Panc1 (cell line): ENCODE results near the gene KRT6C. TPM values are rescaled to one million over a fixed set of nuclear protein-coding genes. Genes with fewer than 3 reads are reported as not detected.
A peak's percentile ranks its signal among the peaks of the same experiment; 100 is the strongest.

Experiments used
- ATAC-seq: fragments of 200-7000 bp; cut with Tn5 transposase; 2 replicates; pipeline ENCODE4 v1.9.1; 2020; ENCODE audit warnings: mild to moderate bottlenecking, moderate library complexity
- BruUV-seq: library from RNA; stranded (reverse); fragments of 400-500 nt; replicated peaks from 2 replicates; lab custom pipeline; 2021; lab: Mats Ljungman, UMichigan
- CTCF ChIA-PET: fragments of 300-600 bp; sonication (Branson Sonifier 250); formaldehyde crosslinking; loops from one replicate; lab custom pipeline; 2022; ENCODE audit warnings: antibody characterized with exemption; lab: Charles Lee
- POLR2A ChIA-PET: fragments of 300-600 bp; sonication (Branson Sonifier 250); formaldehyde crosslinking; loops from one replicate; lab custom pipeline; 2022; ENCODE audit warnings: antibody characterized with exemption; lab: Charles Lee
- DNase-seq: peaks from one replicate; pipeline ENCODE4 v3.0.0-alpha.2; 2010; ENCODE audit warnings: low read depth, low spot score
- H3K27ac ChIP-seq: 2 replicates; pipeline ENCODE4 v1.5.1; 2011; ENCODE audit warnings: mild to moderate bottlenecking, low read length, inconsistent platforms
- H3K27me3 ChIP-seq: fragments of 200-500 bp; sonication (Bioruptor generic); 2 replicates; pipeline ENCODE4 v1.6.0; 2014; ENCODE audit warnings: low read length, inconsistent platforms; ENCODE audit not compliant: control insufficient read depth, insufficient read depth
- H3K36me3 ChIP-seq: fragments of 200-500 bp; sonication (Bioruptor generic); 2 replicates; pipeline ENCODE4 v1.5.1; 2014; ENCODE audit warnings: inconsistent platforms, mild to moderate bottlenecking, low read length, moderate library complexity; ENCODE audit not compliant: control insufficient read depth, insufficient read depth
- H3K4me1 ChIP-seq: 2 replicates; pipeline ENCODE4 v1.5.1; 2011; ENCODE audit warnings: inconsistent platforms, mild to moderate bottlenecking, low read length, moderate library complexity; ENCODE audit not compliant: control insufficient read depth, insufficient read depth
- H3K4me3 ChIP-seq, 2 experiments: 2 replicates each; pipeline ENCODE4 v1.5.1; 2011 to 2012; ENCODE audit warnings: low read depth in 2 of 2, low read length in 2 of 2, mild to moderate bottlenecking in 2 of 2, inconsistent platforms in 1 of 2, moderate library complexity in 1 of 2
- H3K9me3 ChIP-seq: fragments of 200-500 bp; sonication (Bioruptor generic); 2 replicates; pipeline ENCODE4 v1.5.1; 2014; ENCODE audit warnings: low read depth, mild to moderate bottlenecking, inconsistent platforms, low read length, moderate library complexity; ENCODE audit not compliant: control insufficient read depth, insufficient read depth
- POLR2AphosphoS5 ChIP-seq: IDR thresholded peaks from 2 replicates; pipeline ENCODE4 v1.6.1; 2012; ENCODE audit warnings: mild to moderate bottlenecking, low read depth, low read length, moderate library complexity
- SIN3A ChIP-seq: IDR thresholded peaks from 2 replicates; pipeline ENCODE4 v1.6.1; 2012; ENCODE audit warnings: low read depth, mild to moderate bottlenecking, low read length, moderate library complexity, borderline replicate concordance; ENCODE audit not compliant: insufficient read depth
- TCF7L2 ChIP-seq: IDR thresholded peaks from 2 replicates; pipeline ENCODE4 v1.6.1; 2011; ENCODE audit warnings: mild to moderate bottlenecking, low read depth, low read length, inconsistent platforms
- in situ Hi-C: cut with HindIII; loops from 2 replicates; pipeline ENCODE4 v1.10.0; 2016; ENCODE audit warnings: low sequenced_read_pairs, low pct_unique_long_range_greater_than_20kb
- intact Hi-C: fragments of 100-400 bp; cut with micrococcal nuclease; formaldehyde crosslinking; loops from one replicate; pipeline ENCODE4 v1.10.0; 2022; ENCODE audit not compliant: unreplicated experiment
- total RNA-seq: library from RNA; stranded (reverse); gene quantifications from one replicate; pipeline ENCODE4 v1.2.1, GENCODE V29; 2021; ENCODE audit not compliant: unreplicated experiment
- TF ChIP-seq, protein P1 (sequence below): fragments of 450-650 bp; IDR thresholded peaks from 2 replicates; pipeline ENCODE4 v1.5.1; 2017; ENCODE audit warnings: mild to moderate bottlenecking
- TF ChIP-seq, protein P2 (sequence below), 2 experiments: IDR thresholded peaks; 2 replicates each; pipeline ENCODE4 v1.6.1; 2011 to 2012; ENCODE audit warnings: low read depth in 2 of 2, control low read depth in 1 of 2, low read length in 1 of 2, mild to moderate bottlenecking in 1 of 2, moderate library complexity in 1 of 2; ENCODE audit not compliant: insufficient read depth in 1 of 2

The KRT6C gene
- total RNA-seq, 1 experiment from 2014 or later: not detected

DNA sequence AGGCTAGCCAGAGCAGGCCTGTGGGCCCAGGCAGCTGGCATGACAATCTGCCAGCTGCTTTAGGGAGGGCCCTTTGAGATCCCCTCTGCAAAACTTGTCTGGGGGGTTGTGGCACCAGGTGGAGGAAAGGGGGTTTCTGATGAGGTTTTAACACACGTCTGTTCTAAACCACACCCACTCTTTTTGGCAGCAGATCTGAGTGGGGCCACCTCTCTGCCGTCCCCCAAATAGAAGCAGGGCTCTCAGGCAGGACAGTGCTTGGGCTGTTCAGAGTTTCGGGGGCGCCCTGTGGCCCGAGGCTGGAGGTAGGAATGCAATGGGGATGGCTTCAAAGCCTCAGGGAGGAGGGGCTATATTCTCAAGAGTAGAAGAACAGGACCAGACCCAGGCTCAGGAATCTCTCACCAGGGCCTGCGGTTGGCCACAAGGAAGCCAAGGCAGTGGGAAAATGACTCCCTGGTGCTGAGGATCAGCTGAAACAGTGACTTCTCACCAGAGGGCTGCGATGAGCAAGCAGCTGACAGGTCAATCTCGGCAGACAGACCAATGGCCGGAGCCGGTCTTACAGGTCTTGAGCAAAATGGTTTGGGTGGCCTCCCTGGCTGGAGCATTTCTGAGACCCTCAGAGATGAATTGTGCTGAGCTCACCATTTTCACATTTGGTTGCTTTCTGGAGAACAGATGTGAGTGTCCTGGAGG, 48.1 kb upstream of the KRT6C start:
- Histone ChIP-seq H3K4me1 (peaks cover 8% of the 10 kb centered on the region; the same call in 1 of the 2 replicates), H3K9me3 (no peaks in the 10 kb centered on the region), H3K27ac (no peak overlapping the region), H3K27me3 (no peaks in the 10 kb centered on the region), H3K36me3 (no peaks in the 10 kb centered on the region), H3K4me3 (no peak overlapping the region)
- CTCF ChIA-PET: no interaction called here
- ATAC-seq: no peak
- POLR2A ChIA-PET: no interaction called here
- BruUV-seq: no TSS peak
- TF ChIP-seq POLR2AphosphoS5 (no peak), SIN3A (no peak), TCF7L2 (no peak)
- TF ChIP-seq, protein P1, sequence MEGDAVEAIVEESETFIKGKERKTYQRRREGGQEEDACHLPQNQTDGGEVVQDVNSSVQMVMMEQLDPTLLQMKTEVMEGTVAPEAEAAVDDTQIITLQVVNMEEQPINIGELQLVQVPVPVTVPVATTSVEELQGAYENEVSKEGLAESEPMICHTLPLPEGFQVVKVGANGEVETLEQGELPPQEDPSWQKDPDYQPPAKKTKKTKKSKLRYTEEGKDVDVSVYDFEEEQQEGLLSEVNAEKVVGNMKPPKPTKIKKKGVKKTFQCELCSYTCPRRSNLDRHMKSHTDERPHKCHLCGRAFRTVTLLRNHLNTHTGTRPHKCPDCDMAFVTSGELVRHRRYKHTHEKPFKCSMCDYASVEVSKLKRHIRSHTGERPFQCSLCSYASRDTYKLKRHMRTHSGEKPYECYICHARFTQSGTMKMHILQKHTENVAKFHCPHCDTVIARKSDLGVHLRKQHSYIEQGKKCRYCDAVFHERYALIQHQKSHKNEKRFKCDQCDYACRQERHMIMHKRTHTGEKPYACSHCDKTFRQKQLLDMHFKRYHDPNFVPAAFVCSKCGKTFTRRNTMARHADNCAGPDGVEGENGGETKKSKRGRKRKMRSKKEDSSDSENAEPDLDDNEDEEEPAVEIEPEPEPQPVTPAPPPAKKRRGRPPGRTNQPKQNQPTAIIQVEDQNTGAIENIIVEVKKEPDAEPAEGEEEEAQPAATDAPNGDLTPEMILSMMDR: no peak
- TF ChIP-seq, protein P2, sequence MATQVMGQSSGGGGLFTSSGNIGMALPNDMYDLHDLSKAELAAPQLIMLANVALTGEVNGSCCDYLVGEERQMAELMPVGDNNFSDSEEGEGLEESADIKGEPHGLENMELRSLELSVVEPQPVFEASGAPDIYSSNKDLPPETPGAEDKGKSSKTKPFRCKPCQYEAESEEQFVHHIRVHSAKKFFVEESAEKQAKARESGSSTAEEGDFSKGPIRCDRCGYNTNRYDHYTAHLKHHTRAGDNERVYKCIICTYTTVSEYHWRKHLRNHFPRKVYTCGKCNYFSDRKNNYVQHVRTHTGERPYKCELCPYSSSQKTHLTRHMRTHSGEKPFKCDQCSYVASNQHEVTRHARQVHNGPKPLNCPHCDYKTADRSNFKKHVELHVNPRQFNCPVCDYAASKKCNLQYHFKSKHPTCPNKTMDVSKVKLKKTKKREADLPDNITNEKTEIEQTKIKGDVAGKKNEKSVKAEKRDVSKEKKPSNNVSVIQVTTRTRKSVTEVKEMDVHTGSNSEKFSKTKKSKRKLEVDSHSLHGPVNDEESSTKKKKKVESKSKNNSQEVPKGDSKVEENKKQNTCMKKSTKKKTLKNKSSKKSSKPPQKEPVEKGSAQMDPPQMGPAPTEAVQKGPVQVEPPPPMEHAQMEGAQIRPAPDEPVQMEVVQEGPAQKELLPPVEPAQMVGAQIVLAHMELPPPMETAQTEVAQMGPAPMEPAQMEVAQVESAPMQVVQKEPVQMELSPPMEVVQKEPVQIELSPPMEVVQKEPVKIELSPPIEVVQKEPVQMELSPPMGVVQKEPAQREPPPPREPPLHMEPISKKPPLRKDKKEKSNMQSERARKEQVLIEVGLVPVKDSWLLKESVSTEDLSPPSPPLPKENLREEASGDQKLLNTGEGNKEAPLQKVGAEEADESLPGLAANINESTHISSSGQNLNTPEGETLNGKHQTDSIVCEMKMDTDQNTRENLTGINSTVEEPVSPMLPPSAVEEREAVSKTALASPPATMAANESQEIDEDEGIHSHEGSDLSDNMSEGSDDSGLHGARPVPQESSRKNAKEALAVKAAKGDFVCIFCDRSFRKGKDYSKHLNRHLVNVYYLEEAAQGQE (IDR thresholded peaks at IDR 0.05; ENCODE audit: insufficient read depth in 1 of 2, low read depth in 2 of 2, low read length in 1 of 2): no peak
- intact Hi-C loops (no loop called here), in situ Hi-C loops (no loop called here)
- no peak for DNase-seq

DNA sequence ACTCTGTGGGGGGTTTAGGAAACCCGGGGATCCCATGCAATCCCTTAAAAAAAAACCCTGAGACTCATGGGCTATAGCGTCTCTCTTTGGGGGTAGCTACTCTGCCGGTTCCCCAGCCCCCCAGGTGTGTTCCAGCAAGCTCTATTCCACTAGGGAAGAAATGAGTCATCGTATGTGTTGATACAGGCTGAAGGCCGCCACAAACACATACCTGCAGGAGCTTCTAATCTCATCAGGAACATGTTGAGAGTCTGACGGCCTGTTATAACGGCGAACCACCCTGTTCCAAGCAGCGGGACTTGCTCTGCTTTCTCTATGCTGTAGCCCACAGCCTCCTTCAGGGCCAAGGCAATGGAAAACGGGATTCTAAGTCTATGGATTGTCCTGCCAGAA, 47.6 kb upstream of the KRT6C start:
- Histone ChIP-seq H3K4me1 (peaks cover 8% of the 10 kb centered on the region; the same call in 1 of the 2 replicates), H3K4me3 (no peak overlapping the region), H3K36me3 (no peaks in the 10 kb centered on the region), H3K27ac (no peak overlapping the region), H3K27me3 (no peaks in the 10 kb centered on the region), H3K9me3 (no peaks in the 10 kb centered on the region)
- peak; percentile 40 for ATAC-seq
- POLR2A ChIA-PET: no interaction called here
- intact Hi-C loops: no loop called here
- no peak for DNase-seq
- CTCF ChIA-PET: no interaction called here
- BruUV-seq: no TSS peak
- in situ Hi-C loops: no loop called here
- TF ChIP-seq, protein P1: no peak
- TF ChIP-seq TCF7L2 (no peak), POLR2AphosphoS5 (no peak), SIN3A (no peak)
- TF ChIP-seq, protein P2 (IDR thresholded peaks at IDR 0.05; ENCODE audit: insufficient read depth in 1 of 2, low read depth in 2 of 2, low read length in 1 of 2): no peak
